MM.1S (cell line): Measurements from ENCODE around the gene NKIRAS1.
"Not testable (repeated sequence)": the region's sequence is repeated elsewhere in the genome, so short reads cannot be mapped to it uniquely, and the experiment has no call there.

Experiments
- CTCF ChIP-seq: fragments of 300-600 bp; sonication (generic); IDR thresholded peaks from 2 replicates; pipeline ENCODE4 v1.5.1; 2016; ENCODE audit warnings: antibody characterized with exemption, low read length, mixed read lengths
- EZH2phosphoT487 ChIP-seq: fragments of 300-600 bp; sonication (generic); IDR thresholded peaks from 2 replicates; pipeline ENCODE4 v1.6.1; 2018; ENCODE audit warnings: antibody characterized with exemption, low read length

GRCh38 chr3:23917679-23918303 is 1.0 kb upstream of the NKIRAS1 start:
- not testable (repeated sequence) for TF ChIP-seq CTCF, EZH2phosphoT487
